Adrenal gland (tissue), 12 donors: ENCODE measurements around the gene BBOX1. TPM values are rescaled to one million over a fixed set of nuclear protein-coding genes. Genes with fewer than 3 reads are reported as not detected.

ENCODE experiments used
- DNase-seq, 7 donors: peaks; one replicate each; pipeline ENCODE4 v3.0.0-alpha.2; 2019 to 2020
- H3K27ac ChIP-seq, 5 donors: fragments of 200-600 bp; sonication (generic) in 4 of 5; 1 replicate in 3 of 5; 2 replicates in 2 of 5; pipeline versions ENCODE4 v1.5.1 to v1.8.0; 2016 to 2020; ENCODE audit warnings: mild to moderate bottlenecking in 1 of 5
- H3K27me3 ChIP-seq: fragments of 200-600 bp; 2 replicates; pipeline ENCODE4 v1.8.0; 2021
- H3K36me3 ChIP-seq, 2 donors: fragments of 200-600 bp; replicated peaks in 1 of 2; 1 replicate in 1 of 2; 2 replicates in 1 of 2; pipeline versions ENCODE4 v1.5.1 to v1.8.0; 2018 to 2022
- H3K4me1 ChIP-seq, 2 donors: fragments of 200-600 bp; replicated peaks in 1 of 2; 1 replicate in 1 of 2; 2 replicates in 1 of 2; pipeline versions ENCODE4 v1.5.1 to v1.8.0; 2018 to 2021
- H3K4me3 ChIP-seq, 4 donors: fragments of 200-600 bp; sonication (generic) in 3 of 4; one replicate each; pipeline ENCODE4 v1.5.1; 2016 to 2018
- H3K9me3 ChIP-seq, 3 donors: fragments of 200-600 bp; sonication (generic) in 1 of 3; replicated peaks in 1 of 3; 1 replicate in 2 of 3; 2 replicates in 1 of 3; pipeline versions ENCODE4 v1.5.1 to v1.8.0; 2016 to 2021
- POLR2A ChIP-seq, 2 donors: fragments of 450-650 bp; IDR thresholded peaks; one replicate each; pipeline ENCODE4 v1.6.1; 2017; ENCODE audit warnings: antibody characterized with exemption in 2 of 2, mild to moderate bottlenecking in 2 of 2, moderate library complexity in 1 of 2
- WGBS, 4 donors: extraction: QIAGEN DNeasy Blood & Tissue Kit in 2 of 4; methylation state at CpG; one replicate each; pipeline versions ENCODE4 v1.1.5 to v1.1.7; 2013 to 2017; 5-methylcytosine and 5-hydroxymethylcytosine counted together
- intact Hi-C, 2 donors: fragments of 100-400 bp; cut with DNase I; formaldehyde crosslinking; loops; one replicate each; pipeline versions ENCODE4 v1.14.1 to v1.15.0; 2022 to 2023
- polyA plus RNA-seq, 3 donors: library from polyadenylated mRNA; stranded (reverse); fragments of 200-250 nt in 2 of 3; fragments of 350-450 nt in 1 of 3; fragmentation: Illumina TruSeq in 1 of 3; extraction: RNeasy Lipid Tissue Mini Kit (QIAGEN cat#74804) in 1 of 3; gene quantifications; one replicate each; pipeline ENCODE4 v1.2.3, GENCODE V29; 2013 to 2014
- total RNA-seq, 9 donors: library from RNA; depleted of rRNA in 4 of 9; stranded (reverse); fragments of >200 nt in 4 of 9; fragments of 120-200 nt in 1 of 9; fragmentation: NEBNext Ultra II Directional in 1 of 9; extraction: Animal tissue kit (Norgen Biotek cat#: 25700) in 1 of 9; gene quantifications; one replicate each; pipeline versions ENCODE4 v1.1.0 to v1.2.4, GENCODE V29; 2013 to 2023
- TF ChIP-seq, protein P1 (sequence below), 6 experiments: fragments of 450-650 bp in 4 of 6; fragments of 200-600 bp in 2 of 6; sonication (generic) in 1 of 6; IDR thresholded peaks; 1 replicate in 5 of 6; 2 replicates in 1 of 6; pipeline versions ENCODE4 v1.5.1 to v1.8.0; 2016 to 2021; ENCODE audit warnings: antibody characterized with exemption in 6 of 6, mild to moderate bottlenecking in 2 of 6, moderate library complexity in 1 of 6
- donor health status: healthy with polysubstance abuse.
- donor health status: Bipolar disorder and iron deficiency.
- donor health status: DM: yes; HTN: yes; CAD: no.
- donor health status: DM: no; HTN: no; CAD: no.
- donor health status: DM: no; HTN: no; CAD: no.
- donor health status: DM: yes; HTN: yes; CAD: no.

Gene BBOX1
- total and polyA plus RNA-seq, 12 donors = 0.28 TPM; not detected in 11

DNA sequence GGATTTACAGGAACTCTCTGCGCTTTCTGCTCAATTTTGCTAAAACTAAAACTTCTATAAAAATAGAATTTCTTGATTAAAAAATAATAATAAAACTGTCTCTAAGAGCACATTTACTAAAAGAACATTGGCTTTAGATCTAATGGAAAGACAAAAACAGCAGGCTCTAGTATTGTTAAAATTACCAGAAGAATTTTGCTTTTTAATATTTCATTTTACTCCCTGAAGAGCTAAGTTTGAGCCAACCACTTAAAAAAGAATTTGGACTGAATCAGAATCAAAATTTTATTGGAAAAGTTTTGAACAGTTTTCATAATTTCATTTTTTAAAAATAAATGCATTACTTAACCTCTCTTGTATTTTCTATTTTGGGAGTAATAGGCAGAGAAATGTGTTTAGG is 107.3 kb downstream of the BBOX1 start:
- no peak for TF ChIP-seq POLR2A (IDR thresholded peaks at IDR 0.05)
- TF ChIP-seq, protein P1, sequence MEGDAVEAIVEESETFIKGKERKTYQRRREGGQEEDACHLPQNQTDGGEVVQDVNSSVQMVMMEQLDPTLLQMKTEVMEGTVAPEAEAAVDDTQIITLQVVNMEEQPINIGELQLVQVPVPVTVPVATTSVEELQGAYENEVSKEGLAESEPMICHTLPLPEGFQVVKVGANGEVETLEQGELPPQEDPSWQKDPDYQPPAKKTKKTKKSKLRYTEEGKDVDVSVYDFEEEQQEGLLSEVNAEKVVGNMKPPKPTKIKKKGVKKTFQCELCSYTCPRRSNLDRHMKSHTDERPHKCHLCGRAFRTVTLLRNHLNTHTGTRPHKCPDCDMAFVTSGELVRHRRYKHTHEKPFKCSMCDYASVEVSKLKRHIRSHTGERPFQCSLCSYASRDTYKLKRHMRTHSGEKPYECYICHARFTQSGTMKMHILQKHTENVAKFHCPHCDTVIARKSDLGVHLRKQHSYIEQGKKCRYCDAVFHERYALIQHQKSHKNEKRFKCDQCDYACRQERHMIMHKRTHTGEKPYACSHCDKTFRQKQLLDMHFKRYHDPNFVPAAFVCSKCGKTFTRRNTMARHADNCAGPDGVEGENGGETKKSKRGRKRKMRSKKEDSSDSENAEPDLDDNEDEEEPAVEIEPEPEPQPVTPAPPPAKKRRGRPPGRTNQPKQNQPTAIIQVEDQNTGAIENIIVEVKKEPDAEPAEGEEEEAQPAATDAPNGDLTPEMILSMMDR (IDR thresholded peaks at IDR 0.05) = no peak
- H3K4me1 ChIP-seq = no peaks in the 10 kb centered on the region
- H3K27ac ChIP-seq = no peak overlapping the region
- H3K4me3 ChIP-seq = no peak overlapping the region
- DNase-seq = no peak
- intact Hi-C loops = no loop called here
- 85 to 97% (median 94%) methylated on average over 1 of the region's 1 CpG for WGBS, 4 donors
- H3K36me3 ChIP-seq = no peaks in the 10 kb centered on the region
- H3K9me3 ChIP-seq = no peaks in the 10 kb centered on the region
- H3K27me3 ChIP-seq = no peaks in the 10 kb centered on the region

DNA sequence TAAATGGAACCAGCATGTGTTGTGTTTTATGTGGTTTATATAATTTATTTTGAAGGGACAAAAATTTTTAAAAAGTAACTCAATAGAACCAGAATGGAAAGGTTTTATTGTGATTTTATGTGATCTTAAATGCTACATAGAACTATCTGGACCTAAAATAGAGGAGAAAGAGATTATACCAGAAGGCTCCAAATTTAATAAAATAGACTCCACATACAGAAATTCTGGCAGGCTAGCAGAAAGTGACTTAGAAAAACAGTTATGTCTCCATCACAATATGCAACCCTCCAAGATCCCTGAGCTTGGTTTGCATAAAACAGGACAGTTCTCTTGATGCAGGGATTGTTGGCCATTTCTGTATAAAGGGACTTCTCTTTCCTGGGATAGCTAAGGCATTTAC is 107.9 kb downstream of the BBOX1 start:
- TF ChIP-seq, protein P1 (IDR thresholded peaks at IDR 0.05) = no peak
- no peak for TF ChIP-seq POLR2A (IDR thresholded peaks at IDR 0.05)
- Histone ChIP-seq H3K9me3 (no peaks in the 10 kb centered on the region), H3K27ac (no peak overlapping the region), H3K4me1 (no peaks in the 10 kb centered on the region), H3K36me3 (no peaks in the 10 kb centered on the region), H3K4me3 (no peak overlapping the region), H3K27me3 (no peaks in the 10 kb centered on the region)
- intact Hi-C loops = no loop called here
- no peak for DNase-seq

DNA sequence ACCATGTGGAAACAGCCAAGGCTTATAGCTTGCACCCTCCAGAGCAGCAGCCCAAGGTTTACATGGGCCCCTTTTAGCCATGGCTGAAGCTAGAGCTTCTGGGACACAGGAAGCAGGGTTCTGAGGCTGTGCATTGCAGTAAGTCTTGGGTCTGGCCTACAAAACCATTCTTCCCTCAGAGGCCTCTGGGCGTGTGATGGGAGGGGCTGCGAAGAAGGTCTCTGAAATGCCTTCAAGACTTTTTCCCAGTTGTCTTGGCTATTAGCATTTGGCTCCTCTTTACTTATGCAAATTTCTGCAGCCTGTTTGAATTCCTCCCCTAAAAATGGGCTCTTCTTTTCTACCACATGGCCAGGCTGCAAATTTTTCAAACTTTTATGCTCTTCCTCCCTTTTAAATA is 109.5 kb downstream of the BBOX1 start:
- intact Hi-C loops = loop anchor here (10.0 kb wide), 2 partner anchors 395 to 865 kb away; no protein-coding TSS in a partner anchor
- Histone ChIP-seq H3K9me3 (no peaks in the 10 kb centered on the region), H3K4me3 (no peak overlapping the region), H3K27ac (no peak overlapping the region), H3K4me1 (no peaks in the 10 kb centered on the region), H3K36me3 (no peaks in the 10 kb centered on the region), H3K27me3 (no peaks in the 10 kb centered on the region)
- 75 to 80% (median 79%) methylated on average over 2 of the region's 2 CpGs for WGBS, 4 donors
- no peak for DNase-seq
- TF ChIP-seq POLR2A (IDR thresholded peaks at IDR 0.05) = no peak
- TF ChIP-seq, protein P1 (IDR thresholded peaks at IDR 0.05) = no peak

DNA sequence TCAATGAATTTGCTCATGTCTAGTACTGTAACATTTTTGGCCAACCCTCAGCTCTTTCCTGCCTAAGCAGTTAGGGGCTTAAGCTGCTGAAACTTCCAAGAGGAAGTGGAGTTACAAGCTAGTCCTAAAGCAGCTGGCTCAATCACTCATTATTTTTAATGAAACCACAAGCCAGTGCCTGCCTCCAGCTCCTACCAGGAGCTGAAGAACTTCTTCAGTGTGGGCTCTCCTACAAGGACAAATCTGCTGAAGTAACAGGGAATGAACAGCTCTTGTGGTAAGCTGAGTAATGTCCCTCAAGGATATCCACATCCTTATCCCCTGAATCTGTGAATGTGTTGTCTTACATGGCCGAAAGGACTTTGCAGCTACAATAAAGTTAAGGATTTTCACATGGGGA is 112.5 kb downstream of the BBOX1 start:
- Histone ChIP-seq H3K4me3 (no peak overlapping the region), H3K27ac (no peak overlapping the region), H3K4me1 (no peaks in the 10 kb centered on the region), H3K27me3 (no peaks in the 10 kb centered on the region), H3K36me3 (no peaks in the 10 kb centered on the region), H3K9me3 (no peaks in the 10 kb centered on the region)
- intact Hi-C loops = loop anchor here (10.0 kb wide), 2 partner anchors 398 to 868 kb away; no protein-coding TSS in a partner anchor
- WGBS, 4 donors = 79 to 98% (median 91%) methylated on average over 1 of the region's 1 CpG
- TF ChIP-seq, protein P1 (IDR thresholded peaks at IDR 0.05) = no peak
- no peak for TF ChIP-seq POLR2A (IDR thresholded peaks at IDR 0.05)
- no peak for DNase-seq
